Loucy (cell line): ENCODE results near the gene PCDHA12.
"Not testable (repeated sequence)": the region's sequence is repeated elsewhere in the genome, so short reads cannot be mapped to it uniquely, and the experiment has no call there.

ENCODE experiments used
- EZH2phosphoT487 ChIP-seq: fragments of 200-600 bp; IDR thresholded peaks from 2 replicates; pipeline ENCODE4 v1.6.1; 2018; ENCODE audit warnings: antibody characterized with exemption, mild to moderate bottlenecking, moderate library complexity, borderline replicate concordance
- TF ChIP-seq, protein P1 (sequence below): fragments of 200-600 bp; sonication (generic); conservative IDR thresholded peaks from 2 replicates; pipeline ENCODE4 v1.5.1; 2014; ENCODE audit warnings: mild to moderate bottlenecking, antibody characterized with exemption, low read length

DNA sequence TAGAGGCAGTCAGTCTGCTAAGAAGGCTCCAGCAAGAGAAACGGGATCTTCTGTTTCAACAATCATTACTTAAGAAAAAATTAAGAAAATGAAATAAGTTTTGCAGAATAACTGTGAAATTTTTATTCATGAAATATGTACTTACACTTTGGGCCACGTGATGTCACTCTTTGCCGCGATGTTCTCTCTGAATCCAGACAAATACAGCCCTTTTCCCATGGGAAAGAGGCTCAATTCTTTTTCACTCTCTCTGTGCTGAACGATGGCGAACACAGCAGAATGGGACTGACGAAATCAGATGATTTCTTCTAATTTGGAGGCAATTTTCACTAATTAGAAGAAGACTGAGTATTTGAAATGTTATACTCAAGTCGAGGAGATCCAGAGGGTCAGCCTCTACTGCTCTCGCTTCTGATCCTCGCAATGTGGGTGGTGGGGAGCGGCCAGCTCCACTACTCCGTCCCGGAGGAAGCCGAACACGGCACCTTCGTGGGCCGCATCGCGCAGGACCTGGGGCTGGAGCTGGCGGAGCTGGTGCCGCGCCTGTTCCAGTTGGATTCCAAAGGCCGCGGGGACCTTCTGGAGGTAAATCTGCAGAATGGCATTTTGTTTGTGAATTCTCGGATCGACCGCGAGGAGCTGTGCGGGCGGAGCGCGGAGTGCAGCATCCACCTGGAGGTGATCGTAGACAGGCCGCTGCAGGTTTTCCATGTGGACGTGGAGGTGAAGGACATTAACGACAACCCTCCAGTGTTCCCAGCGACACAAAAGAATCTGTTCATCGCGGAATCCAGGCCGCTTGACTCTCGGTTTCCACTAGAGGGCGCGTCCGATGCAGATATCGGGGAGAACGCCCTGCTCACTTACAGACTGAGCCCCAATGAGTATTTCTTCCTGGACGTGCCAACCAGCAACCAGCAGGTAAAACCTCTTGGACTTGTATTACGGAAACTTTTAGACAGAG is 26.7 kb upstream of the PCDHA12 start, which contains the start of gene PCDHA9:
- TF ChIP-seq, protein P1, sequence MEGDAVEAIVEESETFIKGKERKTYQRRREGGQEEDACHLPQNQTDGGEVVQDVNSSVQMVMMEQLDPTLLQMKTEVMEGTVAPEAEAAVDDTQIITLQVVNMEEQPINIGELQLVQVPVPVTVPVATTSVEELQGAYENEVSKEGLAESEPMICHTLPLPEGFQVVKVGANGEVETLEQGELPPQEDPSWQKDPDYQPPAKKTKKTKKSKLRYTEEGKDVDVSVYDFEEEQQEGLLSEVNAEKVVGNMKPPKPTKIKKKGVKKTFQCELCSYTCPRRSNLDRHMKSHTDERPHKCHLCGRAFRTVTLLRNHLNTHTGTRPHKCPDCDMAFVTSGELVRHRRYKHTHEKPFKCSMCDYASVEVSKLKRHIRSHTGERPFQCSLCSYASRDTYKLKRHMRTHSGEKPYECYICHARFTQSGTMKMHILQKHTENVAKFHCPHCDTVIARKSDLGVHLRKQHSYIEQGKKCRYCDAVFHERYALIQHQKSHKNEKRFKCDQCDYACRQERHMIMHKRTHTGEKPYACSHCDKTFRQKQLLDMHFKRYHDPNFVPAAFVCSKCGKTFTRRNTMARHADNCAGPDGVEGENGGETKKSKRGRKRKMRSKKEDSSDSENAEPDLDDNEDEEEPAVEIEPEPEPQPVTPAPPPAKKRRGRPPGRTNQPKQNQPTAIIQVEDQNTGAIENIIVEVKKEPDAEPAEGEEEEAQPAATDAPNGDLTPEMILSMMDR: not testable (repeated sequence)
- not testable (repeated sequence) for TF ChIP-seq EZH2phosphoT487
